HCT116 (cell line): ENCODE results near the gene FHIT. TPM values are rescaled to one million over a fixed set of nuclear protein-coding genes. Genes with fewer than 3 reads are reported as not detected.

Experiments
- ATAC-seq: fragments of 200-7000 bp; cut with Tn5 transposase; 2 replicates; pipeline ENCODE4 v1.9.1; 2020; ENCODE audit warnings: mild to moderate bottlenecking, moderate library complexity
- BruUV-seq: library from RNA; stranded (reverse); fragments of 400-500 nt; replicated peaks from 2 replicates; lab custom pipeline; 2021; lab: Mats Ljungman, UMichigan
- CTCF ChIA-PET: fragments of 300-600 bp; sonication (Branson Sonifier 250); formaldehyde crosslinking; loops from one replicate; lab custom pipeline; 2021; ENCODE audit warnings: antibody characterized with exemption; lab: Charles Lee
- POLR2A ChIA-PET: fragments of 300-600, 350-600 bp; sonication (Branson Sonifier 250); formaldehyde crosslinking; loops from one replicate; lab custom pipeline; 2021; ENCODE audit warnings: antibody characterized with exemption; lab: Charles Lee
- RAD21 ChIA-PET, 2 experiments: fragments of 300-600 bp; sonication (Branson Sonifier 250); formaldehyde crosslinking; loops; one replicate each; lab custom pipeline; 2023; ENCODE audit warnings: low total read pairs in 2 of 2; ENCODE audit not compliant: uncharacterized antibody in 2 of 2, unreplicated experiment in 2 of 2, low non-redundant PET in 1 of 2; lab: Charles Lee
- DNase-seq: peaks from one replicate; pipeline ENCODE4 v3.0.0-alpha.2; 2010; ENCODE audit warnings: low read depth, low spot score
- H2AFZ ChIP-seq: fragments of 200-600 bp; shearing (Covaris generic), sonication (generic); 2 replicates; pipeline ENCODE4 v1.6.1; 2017; ENCODE audit warnings: low read depth, mixed run types, mixed read lengths, antibody characterized with exemption, low read length; ENCODE audit not compliant: poor library complexity, severe bottlenecking
- H3K27ac ChIP-seq: 2 replicates; pipeline ENCODE4 v1.5.1; 2012; ENCODE audit warnings: low read depth, low read length
- H3K27me3 ChIP-seq: fragments of 200-600 bp; sonication (generic); 2 replicates; pipeline ENCODE4 v1.6.1; 2016; ENCODE audit warnings: mixed run types, low read length, mixed read lengths; ENCODE audit not compliant: insufficient read depth
- H3K36me3 ChIP-seq, 2 experiments: fragments of 200-500 bp in 1 of 2; fragments of 200-600 bp in 1 of 2; sonication (Bioruptor generic) in 1 of 2; sonication (generic) in 1 of 2; 2 replicates each; pipeline versions ENCODE4 v1.5.1 to v1.6.1; 2014 to 2016; ENCODE audit warnings: low read length in 2 of 2, inconsistent platforms in 1 of 2, mixed read lengths in 1 of 2, mixed run types in 1 of 2; ENCODE audit not compliant: insufficient read depth in 2 of 2, control insufficient read depth in 1 of 2
- H3K4me1 ChIP-seq, 2 experiments: fragments of 200-600 bp in 1 of 2; sonication (generic) in 1 of 2; 2 replicates each; pipeline versions ENCODE4 v1.5.1 to v1.6.1; 2012 to 2017; ENCODE audit warnings: low read length in 2 of 2, inconsistent platforms in 1 of 2, mild to moderate bottlenecking in 1 of 2, mixed read lengths in 1 of 2, mixed run types in 1 of 2, moderate library complexity in 1 of 2; ENCODE audit not compliant: insufficient read depth in 2 of 2, control insufficient read depth in 1 of 2
- H3K4me2 ChIP-seq: fragments of 200-600 bp; sonication (generic); 2 replicates; pipeline ENCODE4 v1.6.1; 2017; ENCODE audit warnings: mixed run types, low read length, mixed read lengths
- H3K4me3 ChIP-seq, 2 experiments: fragments of 200-600 bp in 1 of 2; sonication (generic) in 1 of 2; replicated peaks in 1 of 2; 2 replicates each; pipeline ENCODE4 v1.5.1; 2011 to 2016; ENCODE audit warnings: low read length in 2 of 2, control low read depth in 1 of 2, low read depth in 1 of 2, mild to moderate bottlenecking in 1 of 2, mixed read lengths in 1 of 2, mixed run types in 1 of 2
- H3K79me2 ChIP-seq: fragments of 200-600 bp; sonication (generic); 2 replicates; pipeline ENCODE4 v1.6.1; 2017; ENCODE audit warnings: mild to moderate bottlenecking, mixed run types, low read length, moderate library complexity, mixed read lengths; ENCODE audit not compliant: insufficient read depth
- H3K9ac ChIP-seq: fragments of 200-600 bp; sonication (generic); 2 replicates; pipeline ENCODE4 v1.6.1; 2016; ENCODE audit warnings: low read length, mixed read lengths
- H3K9me2 ChIP-seq: fragments of 200-600 bp; sonication (generic), shearing (Covaris generic); 2 replicates; pipeline ENCODE4 v1.6.1; 2017; ENCODE audit warnings: mixed run types, mild to moderate bottlenecking, moderate library complexity; ENCODE audit not compliant: insufficient read depth
- H3K9me3 ChIP-seq, 2 experiments: fragments of 200-500 bp in 1 of 2; fragments of 200-600 bp in 1 of 2; sonication (Bioruptor generic) in 1 of 2; sonication (generic) in 1 of 2; 2 replicates each; pipeline ENCODE4 v1.6.1; 2014 to 2017; ENCODE audit warnings: low read length in 2 of 2, mixed read lengths in 2 of 2, inconsistent platforms in 1 of 2, low read depth in 1 of 2, mild to moderate bottlenecking in 1 of 2, mixed run types in 1 of 2, moderate library complexity in 1 of 2; ENCODE audit not compliant: control insufficient read depth in 1 of 2, insufficient read depth in 1 of 2
- H4K20me1 ChIP-seq: fragments of 200-600 bp; sonication (generic), shearing (Covaris generic); 2 replicates; pipeline ENCODE4 v1.6.1; 2017; ENCODE audit warnings: mixed run types, mild to moderate bottlenecking, moderate library complexity; ENCODE audit not compliant: insufficient read depth
- CBX3 ChIP-seq: IDR thresholded peaks from 2 replicates; pipeline ENCODE4 v1.6.1; 2012; ENCODE audit warnings: low read depth
- CEBPB ChIP-seq: IDR thresholded peaks from 2 replicates; pipeline ENCODE4 v1.6.1; 2012; ENCODE audit warnings: low read depth
- ELF1 ChIP-seq: IDR thresholded peaks from 2 replicates; pipeline ENCODE4 v1.6.1; 2012; ENCODE audit warnings: low read depth, borderline replicate concordance
- FOSL1 ChIP-seq: IDR thresholded peaks from 2 replicates; pipeline ENCODE4 v1.6.1; 2012; ENCODE audit warnings: low read depth
- MAX ChIP-seq: IDR thresholded peaks from 2 replicates; pipeline ENCODE4 v1.6.1; 2012
- POLR2A ChIP-seq: IDR thresholded peaks from 2 replicates; pipeline ENCODE4 v1.7.0; 2011; ENCODE audit warnings: borderline replicate concordance; ENCODE audit not compliant: insufficient read depth, insufficient read length; ENCODE audit errors: extremely low read depth
- POLR2AphosphoS5 ChIP-seq: IDR thresholded peaks from 2 replicates; pipeline ENCODE4 v1.6.1; 2011; ENCODE audit warnings: mild to moderate bottlenecking, low read depth, low read length, moderate library complexity
- REST ChIP-seq: IDR thresholded peaks from 2 replicates; pipeline ENCODE4 v1.6.1; 2012; ENCODE audit warnings: low read depth
- SIN3A ChIP-seq: IDR thresholded peaks from 2 replicates; pipeline ENCODE4 v1.6.1; 2012; ENCODE audit warnings: low read depth
- SRF ChIP-seq: IDR thresholded peaks from 2 replicates; pipeline ENCODE4 v1.6.1; 2012; ENCODE audit warnings: low read depth
- ZNF274 ChIP-seq: fragments of 200-500 bp; sonication (Bioruptor generic); IDR thresholded peaks from 2 replicates; pipeline ENCODE4 v1.6.1; 2014; ENCODE audit warnings: mild to moderate bottlenecking, low read depth, low read length, inconsistent platforms
- intact Hi-C: fragments of 100-400 bp; cut with micrococcal nuclease; formaldehyde crosslinking; loops from 2 replicates; pipeline ENCODE4 v1.10.0; 2022
- total RNA-seq: library from RNA; stranded (reverse); gene quantifications from one replicate; pipeline ENCODE4 v1.2.1, GENCODE V29; 2021; ENCODE audit not compliant: unreplicated experiment

The FHIT gene
- total RNA-seq, 1 experiment from 2014 or later, result 20.1 TPM

GRCh38 chr3:60383345-60383744 lies 867.9 kb downstream of the FHIT start:
- H2AFZ ChIP-seq, result no peak overlapping the region
- ChIA-PET POLR2A (no interaction called here), RAD21 (no interaction called here), CTCF (no interaction called here)
- intact Hi-C loops, result no loop called here
- no peaks in the 10 kb centered on the region for H3K9me2 ChIP-seq
- ATAC-seq (no peak), DNase-seq (no peak)
- H3K4me1 ChIP-seq, result no peaks in the 10 kb centered on the region
- no peak overlapping the region for H3K4me3 ChIP-seq
- H3K4me2 ChIP-seq, result no peak overlapping the region
- TF ChIP-seq ELF1, result no peak
- no peak for TF ChIP-seq POLR2AphosphoS5
- no peak for TF ChIP-seq SIN3A
- no peak for TF ChIP-seq CEBPB
- no peak for TF ChIP-seq ZNF274
- no peak for TF ChIP-seq SRF
- no peak for TF ChIP-seq POLR2A
- no peak for TF ChIP-seq MAX
- TF ChIP-seq CBX3, result no peak
- no peak for TF ChIP-seq FOSL1
- no peak for TF ChIP-seq REST
- H3K36me3 ChIP-seq, result no peaks in the 10 kb centered on the region
- no TSS peak for BruUV-seq
- no peak overlapping the region for H3K9ac ChIP-seq
- H3K9me3 ChIP-seq, result no peaks in the 10 kb centered on the region
- no peak overlapping the region for H3K27ac ChIP-seq
- no peaks in the 10 kb centered on the region for H3K79me2 ChIP-seq
- no peaks in the 10 kb centered on the region for H4K20me1 ChIP-seq
- no peaks in the 10 kb centered on the region for H3K27me3 ChIP-seq
